Upper lobe of left lung (tissue), 4 donors: ENCODE results near the gene IQCN.

Experiments used
- CTCF ChIP-seq, 6 experiments: fragments of 450-650 bp in 4 of 6; fragments of 200-600 bp in 2 of 6; sonication (generic) in 2 of 6; IDR thresholded peaks; one replicate each; pipeline ENCODE4 v1.5.1; 2016 to 2019; ENCODE audit warnings: antibody characterized with exemption in 6 of 6
- EP300 ChIP-seq, 4 donors: sonication (generic); formaldehyde crosslinking; IDR thresholded peaks; one replicate each; pipeline ENCODE4 v1.5.1; 2017; ENCODE audit warnings: antibody characterized with exemption in 4 of 4, control low read depth in 2 of 4
- POLR2A ChIP-seq, 4 donors: fragments of 450-650 bp; IDR thresholded peaks; one replicate each; pipeline ENCODE4 v1.5.1; 2016 to 2017; ENCODE audit warnings: antibody characterized with exemption in 4 of 4, mild to moderate bottlenecking in 2 of 4
- POLR2AphosphoS5 ChIP-seq, 2 donors: sonication (generic); formaldehyde crosslinking; IDR thresholded peaks; one replicate each; pipeline ENCODE4 v1.5.1; 2017; ENCODE audit warnings: antibody characterized with exemption in 2 of 2

- TF ChIP-seq POLR2A (IDR thresholded peaks at IDR 0.05) = no peak
- no peak for TF ChIP-seq CTCF (IDR thresholded peaks at IDR 0.05)
- no peak for TF ChIP-seq EP300 (IDR thresholded peaks at IDR 0.05)
- no peak for TF ChIP-seq POLR2AphosphoS5 (IDR thresholded peaks at IDR 0.05)
Measured at GRCh38 chr19:18279266-18279515, 4.9 kb upstream of the IQCN start.
